GM21381 (cell line): ENCODE measurements around the gene ASF1B.
"Not testable (repeated sequence)": the region's sequence is repeated elsewhere in the genome, so short reads cannot be mapped to it uniquely, and the experiment has no call there.

Experiments used
- ATAC-seq: cut with Tn5 transposase; IDR thresholded peaks from one replicate; pipeline ENCODE4 v1.9.1; 2021; ENCODE audit warnings: mild to moderate bottlenecking, moderate library complexity; ENCODE audit not compliant: unreplicated experiment

ASF1B gene

DNA sequence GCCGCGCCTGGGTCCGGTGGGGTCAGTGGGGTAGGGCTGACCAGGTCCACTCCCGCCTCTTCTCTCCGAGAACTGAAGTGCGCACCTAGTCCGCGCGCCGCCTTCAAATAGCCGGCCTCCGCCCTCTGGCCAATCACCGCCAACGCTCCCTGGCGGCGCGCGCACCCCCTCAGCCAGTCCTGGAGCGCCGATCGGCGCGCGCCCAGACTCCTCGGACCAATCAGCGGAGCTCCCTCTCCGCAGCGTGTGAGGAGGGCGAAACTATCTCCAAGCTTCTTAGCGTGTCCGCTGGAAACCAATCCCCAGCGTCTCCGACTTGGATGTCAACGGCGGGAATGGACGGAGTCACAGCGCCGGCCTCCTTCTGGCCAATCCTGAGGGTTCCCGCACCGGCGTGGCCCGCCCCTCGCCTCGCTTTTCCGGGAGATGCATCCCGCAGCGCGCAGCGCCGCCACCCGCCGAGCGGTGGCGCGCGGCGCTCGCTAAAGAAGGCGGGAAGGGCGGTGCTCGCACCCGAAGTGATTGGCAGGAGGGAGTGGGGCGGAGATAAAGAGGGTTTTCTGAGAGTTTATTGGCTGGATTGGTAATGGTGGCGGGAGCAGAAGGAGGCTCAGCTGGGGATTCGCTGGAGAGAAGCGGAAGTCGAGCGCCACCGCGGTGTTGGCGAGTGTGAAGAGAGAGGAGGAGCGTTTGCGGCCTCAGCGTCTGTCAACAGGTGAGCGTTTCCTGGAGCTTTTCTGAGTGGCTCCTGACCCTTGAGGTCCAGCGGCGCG is at the start of gene ASF1B:
Gene ASF1B, minus strand, starts transcription at position 81 of the 773 bp plus-strand sequence. CDS start 133 bp downstream, outside the sequence.
- peak; percentile 76 for ATAC-seq

GRCh38 chr19:14185691-14186090 is 49.3 kb upstream of the ASF1B start:
- not testable (repeated sequence) for ATAC-seq

- no peak for ATAC-seq
Observed at GRCh38 chr19:14185158-14185557, 48.8 kb upstream of the ASF1B start.

- no peak for ATAC-seq
Observed at GRCh38 chr19:14183741-14184350, 47.5 kb upstream of the ASF1B start.

DNA sequence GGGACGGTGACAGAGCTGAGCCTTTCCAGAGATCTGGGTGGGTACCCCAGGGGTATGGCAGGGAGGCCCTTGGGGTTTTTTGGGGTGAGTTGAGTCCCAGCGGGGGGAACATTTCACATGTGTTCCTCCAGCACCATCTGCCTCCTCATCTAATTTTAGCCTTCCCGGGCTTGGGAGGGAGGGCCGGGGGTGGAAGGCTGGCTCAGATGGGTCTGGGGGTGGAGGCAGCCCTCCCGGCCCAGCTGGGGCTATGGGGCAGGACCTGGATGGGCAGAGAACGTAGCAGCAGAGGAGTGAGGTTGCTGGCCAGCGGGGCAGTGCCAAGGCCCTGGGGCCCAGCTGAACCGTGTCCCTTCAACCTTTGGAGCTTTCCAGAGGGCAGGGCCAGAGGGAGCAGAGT is 46.1 kb upstream of the ASF1B start:
- ATAC-seq, result no peak

DNA sequence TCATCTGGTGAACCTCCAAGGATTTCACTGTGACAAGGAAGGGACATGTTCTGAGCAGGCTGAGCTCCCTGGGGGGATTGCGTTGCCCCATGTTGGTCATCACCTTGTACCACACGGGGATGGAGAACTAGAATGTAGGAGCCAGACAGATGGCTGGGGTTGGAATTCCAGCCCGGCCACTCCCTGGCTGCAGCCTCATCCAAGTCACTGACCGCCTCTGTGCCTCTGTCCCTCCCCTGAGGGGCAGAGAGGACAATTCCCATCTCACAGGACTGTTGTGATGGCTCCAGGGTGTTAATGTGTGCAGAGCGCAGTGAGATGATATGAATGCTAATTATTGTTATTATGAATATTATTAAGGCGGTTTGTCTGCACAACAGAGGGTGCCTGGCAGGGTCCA is 45.5 kb upstream of the ASF1B start:
- no peak for ATAC-seq

DNA sequence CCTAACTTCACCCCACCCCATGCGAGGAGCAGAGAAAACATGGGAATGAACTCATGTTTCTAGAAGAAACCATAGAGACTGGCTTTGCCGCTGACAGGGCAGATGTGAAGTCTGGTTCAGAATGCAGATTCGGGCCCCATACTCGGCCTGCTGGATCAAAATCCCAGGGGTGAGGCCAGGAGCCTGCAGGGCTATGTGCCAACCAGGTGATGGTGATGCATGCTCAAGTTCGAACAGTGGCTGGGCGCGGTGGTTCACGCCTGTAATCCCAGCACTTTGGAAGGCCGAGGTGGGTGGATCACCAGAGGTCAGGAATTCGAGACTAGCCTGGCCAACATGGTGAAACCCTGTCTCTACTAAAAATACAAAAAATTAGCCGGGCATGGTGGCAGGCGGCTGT is 44.8 kb upstream of the ASF1B start:
- not testable (repeated sequence) for ATAC-seq

DNA sequence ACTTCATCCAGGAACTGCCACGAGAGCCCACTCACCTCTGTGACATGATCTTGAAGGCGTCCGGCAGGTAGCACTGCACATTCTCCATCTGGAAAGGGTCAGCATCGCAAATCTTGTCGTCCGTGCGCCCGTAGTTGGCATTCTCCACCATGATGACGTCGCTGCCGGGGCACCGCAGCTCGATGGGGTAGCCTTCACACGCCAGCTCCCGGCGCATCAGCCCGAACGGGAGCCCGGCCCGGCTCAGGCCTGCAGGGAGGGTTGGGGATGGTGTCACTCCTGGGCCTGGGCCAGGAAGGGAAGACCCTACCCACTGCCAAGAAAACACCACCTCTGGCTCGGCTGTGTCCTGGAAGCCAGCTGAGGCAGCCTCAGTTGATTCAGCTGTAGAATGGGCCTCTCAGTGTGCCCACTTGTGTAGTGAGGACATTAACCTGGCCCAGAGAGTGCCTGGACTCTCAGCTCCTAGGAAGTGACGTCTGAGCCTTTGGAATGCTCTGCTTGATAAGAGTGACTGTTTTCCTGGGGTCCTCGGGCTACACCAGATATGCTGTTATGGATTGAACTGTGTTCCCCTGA is 41.2 kb upstream of the ASF1B start:
- no peak for ATAC-seq

DNA sequence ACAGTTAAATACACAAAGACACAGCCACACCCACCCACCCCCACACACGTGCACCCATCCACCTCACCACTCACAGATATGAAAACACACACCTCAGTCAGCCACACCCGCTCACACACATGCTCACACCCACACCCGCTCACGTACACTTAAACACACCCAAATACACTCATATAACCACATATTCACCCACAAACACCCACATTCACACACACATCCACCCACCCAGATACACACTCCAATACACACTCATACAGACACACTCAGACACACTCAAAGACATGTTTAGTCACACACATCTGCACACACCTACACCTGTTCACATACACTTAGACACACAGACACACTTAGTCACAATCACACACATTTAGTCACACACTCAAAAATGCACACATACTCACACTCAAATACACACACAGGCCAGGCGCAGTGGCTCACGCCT is 39.0 kb upstream of the ASF1B start:
- no peak for ATAC-seq

DNA sequence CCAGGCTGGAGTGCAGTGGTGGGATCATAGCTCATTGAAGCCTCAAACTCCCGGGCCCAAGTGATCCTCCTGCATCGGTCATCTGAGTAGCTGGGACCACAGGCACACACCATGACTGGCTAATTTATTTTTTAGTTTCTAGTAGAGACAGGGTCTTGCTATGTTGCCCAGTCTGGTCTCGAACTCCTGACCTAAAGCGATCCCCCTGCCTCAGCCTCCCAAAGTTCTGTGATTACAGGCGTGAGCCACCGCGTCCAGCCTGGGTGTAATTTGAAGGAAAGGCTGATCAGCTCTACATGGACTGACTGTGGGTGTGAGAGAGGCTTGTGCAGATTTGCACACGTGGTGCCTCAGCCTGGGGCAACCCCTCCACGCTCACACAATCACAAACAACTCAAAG is 38.5 kb upstream of the ASF1B start:
- ATAC-seq, result no peak

- ATAC-seq, result no peak
Observed at GRCh38 chr19:14168993-14169392, 32.6 kb upstream of the ASF1B start.

DNA sequence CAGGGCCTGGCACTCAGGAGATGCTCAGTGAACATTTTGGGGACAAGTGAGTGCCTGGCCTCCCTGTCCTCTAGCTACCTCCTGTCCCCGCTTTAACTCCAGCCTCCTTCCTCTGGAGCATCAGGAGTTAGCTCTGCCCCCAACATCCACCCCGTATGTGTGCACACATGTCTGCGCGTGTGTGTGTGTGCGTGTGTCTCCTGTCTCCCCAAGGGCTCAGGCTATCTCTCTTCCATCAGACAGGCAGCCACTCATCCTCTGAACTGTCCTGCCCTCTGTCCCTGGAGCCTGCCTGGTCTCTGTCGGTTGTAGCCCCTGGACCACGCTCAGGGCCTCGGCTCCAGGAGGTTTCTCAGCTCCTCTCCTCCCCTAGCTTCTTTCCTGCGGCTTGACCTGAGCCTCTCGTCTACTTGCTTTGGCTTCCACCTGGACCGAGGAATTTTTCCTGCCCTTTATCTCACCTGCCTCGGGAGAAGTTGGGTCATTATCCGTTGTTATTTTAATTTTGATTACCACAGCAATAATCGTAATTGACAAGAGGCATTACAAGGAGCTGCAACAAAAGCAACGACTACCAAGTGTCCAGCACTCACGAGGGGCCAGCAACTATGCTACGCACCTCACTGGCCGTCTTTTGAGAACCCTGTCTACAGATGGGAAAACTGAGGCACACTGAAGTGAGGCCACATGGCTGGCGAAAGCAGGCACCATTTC is 32.0 kb upstream of the ASF1B start:
- no peak for ATAC-seq

DNA sequence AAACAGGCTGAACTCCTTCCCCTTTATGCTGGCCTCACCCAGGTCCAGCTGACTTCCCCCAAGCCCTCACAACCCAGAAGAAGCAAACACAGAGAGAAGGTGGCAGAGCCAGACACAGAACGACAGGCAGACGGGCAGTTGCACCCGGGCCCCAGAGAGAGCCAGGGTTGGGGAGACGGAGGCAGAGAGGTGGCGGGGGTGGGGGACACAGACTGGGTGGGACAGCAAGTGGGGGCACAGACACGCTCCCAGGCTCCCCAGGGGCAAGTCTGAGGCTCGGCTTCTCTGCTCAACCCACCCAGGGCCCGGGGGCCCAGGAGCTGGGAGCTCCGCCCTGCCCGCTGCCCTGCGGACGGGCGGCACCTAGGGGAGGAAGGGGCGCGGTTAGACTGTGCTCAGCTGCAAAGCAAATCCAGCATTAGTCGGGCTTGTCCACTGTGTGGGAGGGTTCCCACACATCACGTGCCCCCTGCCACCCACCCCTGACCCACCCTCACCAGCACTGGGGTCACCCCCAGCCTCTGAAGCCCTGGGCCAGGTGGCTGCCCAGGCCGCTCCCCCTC is 31.3 kb upstream of the ASF1B start:
- ATAC-seq, result no peak

DNA sequence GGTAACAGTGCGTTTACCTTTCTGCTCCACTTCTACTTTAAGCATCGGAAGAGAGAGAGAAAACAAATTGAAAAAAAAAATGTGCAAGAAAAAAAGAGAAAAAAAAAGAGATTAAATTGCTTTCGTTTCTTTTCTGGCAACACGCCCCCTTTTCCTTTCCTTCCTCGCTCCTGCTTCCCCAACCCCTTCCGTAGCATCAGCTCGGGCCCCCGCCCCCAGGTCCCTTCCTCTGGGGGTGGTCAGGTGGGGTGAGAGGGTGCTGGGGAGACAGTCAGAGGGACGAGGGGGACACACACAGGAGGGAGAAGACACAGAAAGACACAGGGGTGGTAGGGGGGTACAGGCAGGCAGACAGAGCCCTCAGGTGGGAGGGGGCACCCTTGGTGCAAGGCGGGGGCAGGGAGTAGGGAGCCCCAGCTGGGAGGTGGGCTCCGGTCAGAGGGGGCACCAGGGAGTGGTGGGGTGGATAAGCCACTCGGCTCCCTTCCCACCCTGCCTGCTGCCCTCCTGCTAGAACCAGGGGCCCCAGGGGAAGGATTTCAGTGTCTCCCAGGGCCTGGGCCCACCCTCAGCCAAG is 30.7 kb upstream of the ASF1B start:
- ATAC-seq, result no peak

GRCh38 chr19:14165990-14166830 is 29.8 kb upstream of the ASF1B start:
- ATAC-seq, result no peak

GRCh38 chr19:14164724-14165493 is 28.5 kb upstream of the ASF1B start:
- ATAC-seq, result no peak

GRCh38 chr19:14164082-14164481 is 27.7 kb upstream of the ASF1B start:
- no peak for ATAC-seq

DNA sequence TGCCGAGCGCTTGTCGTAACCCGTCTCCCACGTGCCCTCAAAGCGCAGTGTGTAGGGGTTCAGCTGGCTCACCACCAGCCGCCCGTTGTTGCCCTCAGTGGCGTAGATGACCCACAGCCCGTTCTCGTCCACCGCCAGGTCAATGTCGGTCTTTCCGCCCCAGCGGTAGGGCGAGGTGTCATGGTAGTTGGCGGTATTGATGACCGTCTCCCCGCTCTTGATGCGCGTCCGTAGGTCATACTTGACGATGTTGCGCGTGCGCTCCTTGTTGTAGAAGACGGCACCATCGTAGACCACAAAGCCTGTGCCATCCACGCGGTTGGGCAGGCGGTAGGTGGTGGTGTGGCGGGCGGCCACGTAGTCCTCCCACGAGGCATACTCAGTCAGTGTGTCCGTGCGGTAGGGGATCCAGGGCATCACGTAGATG is 26.5 kb upstream of the ASF1B start:
- ATAC-seq, result no peak

DNA sequence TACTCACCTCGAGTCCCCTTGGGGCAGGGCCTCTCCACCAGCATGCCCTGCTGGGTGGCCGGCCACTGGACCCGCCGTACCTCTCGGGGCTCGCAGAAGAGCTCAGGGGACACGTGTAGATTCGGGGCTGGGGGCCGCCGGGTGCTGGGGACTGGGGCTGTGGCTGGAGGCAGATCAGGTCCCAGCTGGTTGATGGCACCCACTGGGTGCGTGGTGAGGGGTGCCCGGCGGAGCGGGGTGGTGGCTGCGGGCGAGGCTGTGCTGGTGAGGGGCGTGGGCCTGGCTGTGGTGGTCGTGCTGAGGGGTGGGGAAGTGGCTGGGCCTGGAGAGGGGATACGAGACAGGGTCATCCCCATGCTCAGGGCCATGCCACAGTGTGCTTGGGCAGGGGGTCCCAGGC is 24.9 kb upstream of the ASF1B start:
- no peak for ATAC-seq
